Coronary artery (tissue), 2 donors: Measurements from ENCODE around the gene ANKRD34B.

Source experiments
- DNase-seq: peaks from one replicate; pipeline ENCODE4 v3.0.0-alpha.2; 2017; ENCODE audit warnings: low spot score
- H3K27ac ChIP-seq, 2 donors: fragments of 200-600 bp; sonication (generic); one replicate each; pipeline ENCODE4 v1.5.1; 2016 to 2019
- H3K4me3 ChIP-seq: fragments of 200-600 bp; sonication (generic); 2 replicates; pipeline ENCODE4 v1.5.1; 2016; ENCODE audit warnings: mild to moderate bottlenecking, moderate library complexity
- CTCF ChIP-seq: fragments of 200-600 bp; sonication (generic); IDR thresholded peaks from one replicate; pipeline ENCODE4 v1.5.1; 2019; ENCODE audit warnings: antibody characterized with exemption

The ANKRD34B gene

GRCh38 chr5:80607343-80607742 lies 37.3 kb upstream of the ANKRD34B start:
- no peak overlapping the region for H3K27ac ChIP-seq
- no peak for TF ChIP-seq CTCF
- H3K4me3 ChIP-seq, result no peak overlapping the region
- DNase-seq, result no peak

GRCh38 chr5:80600943-80601693 lies 31.0 kb upstream of the ANKRD34B start:
- no peak for DNase-seq

GRCh38 chr5:80597500-80597899 lies 27.4 kb upstream of the ANKRD34B start:
- no peak for TF ChIP-seq CTCF
- DNase-seq, result no peak
- Histone ChIP-seq H3K27ac (no peak overlapping the region), H3K4me3 (no peak overlapping the region)

More at GRCh38 chr5:80600943-80601693, 31.0 kb upstream of the ANKRD34B start:
- TF ChIP-seq CTCF, result no peak
- Histone ChIP-seq H3K27ac (no peak overlapping the region), H3K4me3 (no peak overlapping the region)

- H3K27ac ChIP-seq, result no peak overlapping the region
- no peak for TF ChIP-seq CTCF
- DNase-seq, result no peak
Measured at GRCh38 chr5:80594810-80595209, 24.7 kb upstream of the ANKRD34B start.

GRCh38 chr5:80592761-80593160 lies 22.7 kb upstream of the ANKRD34B start:
- DNase-seq, result no peak
- Histone ChIP-seq H3K4me3 (no peak overlapping the region), H3K27ac (no peak overlapping the region)
- TF ChIP-seq CTCF, result no peak

More at GRCh38 chr5:80594810-80595209, 24.7 kb upstream of the ANKRD34B start:
- no peak overlapping the region for H3K4me3 ChIP-seq

GRCh38 chr5:80592105-80592504 lies 22.0 kb upstream of the ANKRD34B start:
- no peak for DNase-seq
- TF ChIP-seq CTCF, result no peak
- no peak overlapping the region for H3K27ac ChIP-seq
- no peak overlapping the region for H3K4me3 ChIP-seq

GRCh38 chr5:80591352-80591751 lies 21.3 kb upstream of the ANKRD34B start:
- Histone ChIP-seq H3K4me3 (no peak overlapping the region), H3K27ac (no peak overlapping the region)
- no peak for TF ChIP-seq CTCF
- no peak for DNase-seq
